GM06990 (cell line): Measurements from ENCODE around the gene GSC2.
A peak's percentile ranks its signal among the peaks of the same experiment; 100 is the strongest.

Experiments
- DNase-seq: peaks from one replicate; pipeline ENCODE4 v3.0.0-alpha.2; 2011; ENCODE audit not compliant: insufficient read length; ENCODE audit errors: extremely low read depth
- H3K27me3 ChIP-seq: replicated peaks from 2 replicates; pipeline ENCODE4 v1.6.0; 2011; ENCODE audit warnings: low read length; ENCODE audit not compliant: control insufficient read depth, insufficient read depth
- H3K36me3 ChIP-seq: 2 replicates; pipeline ENCODE4 v1.5.1; 2011; ENCODE audit warnings: low read length; ENCODE audit not compliant: control insufficient read depth, insufficient read depth
- H3K4me3 ChIP-seq: replicated peaks from 2 replicates; pipeline ENCODE4 v1.5.1; 2011; ENCODE audit warnings: low read depth, mild to moderate bottlenecking, control low read depth, low read length
- CTCF ChIP-seq: IDR thresholded peaks from 2 replicates; pipeline ENCODE4 v1.5.1; 2011; ENCODE audit warnings: low read length, control low read depth, mild to moderate bottlenecking, inconsistent platforms; ENCODE audit not compliant: insufficient read depth, poor library complexity, severe bottlenecking

GSC2 gene

DNA sequence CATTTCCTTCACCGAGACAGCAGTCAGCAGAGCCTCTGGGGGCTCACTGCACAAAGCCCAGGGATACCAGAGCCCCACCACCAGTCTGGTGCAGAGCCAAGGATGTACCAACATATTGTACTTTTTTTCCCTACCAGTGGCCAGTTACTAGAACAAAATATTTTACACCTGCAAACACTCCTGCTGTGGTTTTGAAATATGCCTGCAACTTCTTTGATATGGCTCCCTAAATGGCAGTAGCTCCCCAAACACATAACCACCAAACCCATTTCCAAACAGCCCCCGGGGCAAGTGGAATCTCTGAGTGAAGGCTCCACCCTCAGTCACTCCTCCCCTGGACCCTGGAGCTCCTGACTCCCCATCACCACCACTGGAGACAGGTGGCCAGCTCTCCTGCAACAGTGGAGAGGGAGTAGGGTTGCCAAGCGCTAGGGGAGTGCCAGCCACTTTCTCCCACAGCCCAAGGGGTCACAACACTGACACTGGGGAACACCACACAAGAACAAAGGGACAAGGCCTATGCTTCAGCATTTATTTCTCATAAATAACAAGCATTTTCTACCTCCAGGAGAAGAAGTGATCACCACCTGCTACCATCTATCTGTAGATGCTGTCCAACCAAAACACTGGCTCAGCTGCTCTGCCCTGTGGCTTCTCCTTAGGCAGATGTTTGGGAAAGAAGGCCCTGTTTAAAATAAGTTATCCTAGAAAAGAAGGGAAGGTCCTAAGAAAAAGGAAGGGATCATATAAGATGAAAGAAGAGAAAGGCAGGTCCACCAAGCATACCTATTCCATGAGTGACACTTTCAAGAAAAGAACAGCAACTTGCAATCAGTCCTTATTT lies 43.0 kb downstream of the GSC2 start:
- Histone ChIP-seq H3K27me3 (no peaks in the 10 kb centered on the region), H3K4me3 (no peak overlapping the region), H3K36me3 (peaks cover 2% of the 10 kb centered on the region; the same call in 1 of the 2 replicates)
- TF ChIP-seq CTCF = no peak
- no peak for DNase-seq

DNA sequence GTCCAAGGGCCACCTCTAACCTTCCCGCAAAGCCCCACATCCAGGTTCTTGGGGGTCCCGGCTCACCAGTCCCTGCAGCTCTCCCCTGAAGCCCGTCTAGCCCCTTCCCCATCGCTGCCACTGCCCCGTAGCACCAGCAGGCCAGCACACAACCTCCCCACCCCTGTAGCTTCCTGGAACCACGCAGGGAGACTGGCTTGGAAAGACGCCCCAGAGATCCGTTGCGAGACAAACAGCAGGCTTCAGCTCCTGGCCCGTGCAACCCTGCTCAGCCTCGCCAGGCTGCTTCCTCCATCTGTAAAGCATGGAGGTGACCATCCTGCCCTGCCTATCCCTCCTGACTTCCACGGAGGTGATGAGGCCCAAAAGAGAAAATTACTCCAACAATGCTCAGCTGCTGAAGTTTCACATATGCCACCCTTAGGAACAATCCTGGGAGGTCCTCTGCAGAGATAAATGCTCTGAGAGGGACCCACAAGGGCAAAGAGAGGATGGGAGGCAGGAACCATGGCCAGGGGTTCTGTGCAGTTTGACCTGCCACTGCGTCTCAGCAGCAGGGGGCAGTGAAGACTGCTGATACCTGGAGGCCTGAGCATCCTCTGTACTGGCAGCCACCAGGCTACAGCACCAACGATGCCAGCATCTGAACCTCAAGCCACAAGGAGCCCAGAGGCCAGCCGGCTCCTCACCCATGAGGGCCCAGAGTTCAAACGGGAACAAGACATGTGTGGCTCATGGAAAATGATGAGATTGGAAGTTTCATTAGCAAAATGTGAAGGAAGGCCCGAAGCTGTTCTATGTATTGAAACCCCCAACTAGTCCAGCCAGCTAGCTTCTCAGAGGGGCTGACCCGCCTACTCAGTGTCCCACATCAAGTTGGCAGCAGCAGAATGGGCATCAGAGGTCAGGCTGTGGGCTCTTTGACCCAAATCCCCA lies 44.0 kb downstream of the GSC2 start:
- DNase-seq = no peak
- H3K27me3 ChIP-seq = no peaks in the 10 kb centered on the region
- H3K4me3 ChIP-seq = no peak overlapping the region
- peaks cover 2% of the 10 kb centered on the region; the same call in 1 of the 2 replicates for H3K36me3 ChIP-seq
- peak; percentile 69 for TF ChIP-seq CTCF

DNA sequence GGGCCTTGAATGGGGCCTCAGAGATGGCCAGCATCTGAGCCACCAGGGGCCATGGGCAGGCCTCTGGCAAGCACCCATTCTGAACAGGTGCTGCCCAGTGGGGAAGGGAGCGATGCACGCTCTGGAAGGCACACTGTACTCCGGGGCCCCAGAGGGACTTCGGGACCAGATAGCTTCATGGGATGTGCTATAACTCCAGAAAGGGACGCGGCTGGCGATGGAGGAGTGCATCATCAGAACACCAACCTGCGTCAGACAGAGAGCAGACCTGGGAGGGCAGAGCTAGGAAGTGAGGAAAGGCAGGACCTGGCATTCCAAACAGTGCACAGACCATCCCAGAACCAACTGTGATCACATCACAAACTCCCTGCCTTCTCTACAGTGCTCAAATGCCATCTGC lies 44.6 kb downstream of the GSC2 start:
- no peak for DNase-seq
- peaks cover 2% of the 10 kb centered on the region; the same call in 1 of the 2 replicates for H3K36me3 ChIP-seq

GRCh38 chr22:19103880-19104821 lies 45.9 kb downstream of the GSC2 start:
- TF ChIP-seq CTCF = no peak
- H3K27me3 ChIP-seq = no peaks in the 10 kb centered on the region
- peaks cover 2% of the 10 kb centered on the region; the same call in 1 of the 2 replicates for H3K36me3 ChIP-seq
- DNase-seq = no peak
- no peak overlapping the region for H3K4me3 ChIP-seq

More for the DNA sequence above, 44.6 kb downstream of the GSC2 start:
- Histone ChIP-seq H3K27me3 (no peaks in the 10 kb centered on the region), H3K4me3 (no peak overlapping the region)
- no peak for TF ChIP-seq CTCF

DNA sequence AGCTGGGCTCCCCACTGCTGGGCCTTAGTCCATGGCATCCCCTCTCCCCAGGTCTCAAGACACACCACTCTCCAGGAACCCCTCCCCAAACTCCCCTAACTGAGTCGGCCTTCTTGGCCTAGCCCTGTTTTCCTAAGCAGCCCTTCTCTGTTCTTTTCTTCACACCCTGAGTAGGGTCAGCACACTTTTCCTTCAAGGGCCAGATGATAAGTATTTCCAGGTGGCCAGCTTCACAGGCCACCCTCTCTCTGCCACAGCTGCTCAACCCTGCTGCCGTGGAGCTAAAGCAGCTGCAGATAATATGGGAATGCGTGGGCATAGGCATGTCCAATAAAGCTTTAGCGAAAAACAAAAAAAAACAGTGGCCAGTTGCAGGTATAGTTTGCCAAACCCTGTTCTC lies 51.9 kb downstream of the GSC2 start:
- TF ChIP-seq CTCF = no peak
- Histone ChIP-seq H3K27me3 (no peaks in the 10 kb centered on the region), H3K36me3 (0 out of 2 replicates have a peak, but pooled peaks cover 3% of the 10 kb centered on the region), H3K4me3 (no peak overlapping the region)
- DNase-seq = no peak
